Head of caudate nucleus (tissue), 42 donors: Measurements from ENCODE around the gene ST3GAL3.

ENCODE experiments used
- DNase-seq, 42 donors: peaks; one replicate each; pipeline versions ENCODE4 v3.0.0 to v3.0.0-alpha.2; 2020 to 2021; ENCODE audit warnings: mixed read lengths in 7 of 42
- intact Hi-C: fragments of 100-400 bp; cut with DNase I; formaldehyde crosslinking; loops from one replicate; pipeline ENCODE4 v1.15.0; 2022

ST3GAL3 gene

GRCh38 chr1:43883321-43883720 lies 176.0 kb downstream of the ST3GAL3 start:
- intact Hi-C loops: no loop called here
- no peak for DNase-seq

GRCh38 chr1:43885279-43885801 lies 178.0 kb downstream of the ST3GAL3 start:
- no peak for DNase-seq
- intact Hi-C loops: no loop called here

DNA sequence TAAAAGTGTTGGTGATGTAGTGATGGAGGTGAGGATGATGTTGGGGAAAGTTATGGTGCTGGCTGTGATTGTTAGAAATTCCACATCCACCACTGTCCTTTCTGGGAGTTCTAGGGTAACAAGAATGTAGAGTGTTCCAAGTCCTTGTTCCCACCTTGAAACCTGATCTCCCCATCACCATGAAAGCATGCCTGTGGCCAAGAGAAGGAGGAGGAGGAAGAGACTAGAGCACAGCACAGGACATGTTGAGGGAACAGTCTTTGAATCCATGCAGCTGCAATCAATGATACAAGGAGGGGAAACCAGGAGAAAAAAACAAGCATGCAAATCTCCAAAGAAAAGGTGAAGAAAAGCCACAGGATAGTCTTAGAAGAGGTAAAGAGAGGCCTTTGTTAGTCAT lies 180.4 kb downstream of the ST3GAL3 start:
- intact Hi-C loops: no loop called here
- DNase-seq: no peak

- no peak for DNase-seq
- intact Hi-C loops: no loop called here
These were observed 183.5 kb downstream of the ST3GAL3 start for GRCh38 chr1:43890815-43891214.

- intact Hi-C loops: no loop called here
- no peak for DNase-seq
These were observed 185.7 kb downstream of the ST3GAL3 start for GRCh38 chr1:43893006-43893405.

DNA sequence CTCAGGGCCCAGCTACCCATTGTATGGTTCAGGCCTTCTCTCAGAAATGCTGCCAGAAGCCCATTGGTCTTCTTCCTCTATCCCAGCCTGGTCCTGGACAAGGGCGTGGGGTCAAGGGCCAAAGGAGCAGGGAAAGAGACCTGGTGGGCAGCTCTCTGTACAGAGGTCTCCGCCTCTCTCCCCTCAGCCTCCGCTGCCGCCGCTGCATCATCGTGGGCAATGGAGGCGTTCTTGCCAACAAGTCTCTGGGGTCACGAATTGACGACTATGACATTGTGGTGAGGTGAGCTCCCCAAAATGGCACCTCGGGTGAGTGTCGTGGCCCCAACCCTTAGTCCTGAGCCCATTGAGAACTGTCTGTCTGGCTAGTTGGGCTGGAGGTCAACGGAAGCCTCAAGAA lies 191.6 kb downstream of the ST3GAL3 start:
- intact Hi-C loops: no loop called here
- no peak for DNase-seq

GRCh38 chr1:43900386-43900785 lies 193.1 kb downstream of the ST3GAL3 start:
- intact Hi-C loops: no loop called here

DNA sequence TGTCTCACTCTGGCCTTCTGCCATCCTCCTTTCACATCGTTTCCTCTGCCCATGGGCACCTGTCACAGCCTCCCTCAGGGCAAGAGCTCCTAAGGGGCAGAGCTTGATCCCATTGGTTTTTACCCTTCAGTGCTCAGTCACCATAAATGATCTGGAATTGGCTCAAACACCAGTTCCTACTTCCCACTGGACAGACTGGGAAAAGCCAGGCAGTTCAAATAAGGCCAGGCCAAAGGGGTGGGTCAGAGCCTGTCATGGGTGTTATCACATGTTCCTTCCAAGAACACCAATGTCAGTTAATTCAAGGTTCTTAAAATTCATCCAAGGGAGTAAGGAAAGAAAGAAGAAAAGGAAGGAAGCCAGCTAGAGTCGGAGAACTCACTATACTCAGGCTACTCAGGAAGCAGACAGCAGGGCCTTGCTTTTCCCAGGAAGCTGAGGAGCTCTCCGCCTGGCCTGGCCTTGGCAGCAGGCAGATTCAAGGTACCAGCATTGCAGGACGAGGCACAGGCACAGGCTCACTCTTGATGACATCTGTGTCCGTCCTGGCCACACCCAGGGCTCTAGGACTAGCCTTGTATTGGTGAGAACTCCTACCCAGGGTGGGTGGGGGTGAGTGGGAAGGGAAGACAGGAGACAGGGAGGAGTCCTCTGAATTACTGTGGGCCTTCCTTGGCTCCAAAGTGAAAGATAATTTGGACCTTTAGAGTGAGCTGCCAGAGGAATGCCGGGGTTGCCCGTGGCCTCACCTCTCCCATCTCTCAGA lies 194.0 kb downstream of the ST3GAL3 start:
- no peak for DNase-seq
- intact Hi-C loops: no loop called here

More at GRCh38 chr1:43900386-43900785, 193.1 kb downstream of the ST3GAL3 start:
- DNase-seq: no peak

DNA sequence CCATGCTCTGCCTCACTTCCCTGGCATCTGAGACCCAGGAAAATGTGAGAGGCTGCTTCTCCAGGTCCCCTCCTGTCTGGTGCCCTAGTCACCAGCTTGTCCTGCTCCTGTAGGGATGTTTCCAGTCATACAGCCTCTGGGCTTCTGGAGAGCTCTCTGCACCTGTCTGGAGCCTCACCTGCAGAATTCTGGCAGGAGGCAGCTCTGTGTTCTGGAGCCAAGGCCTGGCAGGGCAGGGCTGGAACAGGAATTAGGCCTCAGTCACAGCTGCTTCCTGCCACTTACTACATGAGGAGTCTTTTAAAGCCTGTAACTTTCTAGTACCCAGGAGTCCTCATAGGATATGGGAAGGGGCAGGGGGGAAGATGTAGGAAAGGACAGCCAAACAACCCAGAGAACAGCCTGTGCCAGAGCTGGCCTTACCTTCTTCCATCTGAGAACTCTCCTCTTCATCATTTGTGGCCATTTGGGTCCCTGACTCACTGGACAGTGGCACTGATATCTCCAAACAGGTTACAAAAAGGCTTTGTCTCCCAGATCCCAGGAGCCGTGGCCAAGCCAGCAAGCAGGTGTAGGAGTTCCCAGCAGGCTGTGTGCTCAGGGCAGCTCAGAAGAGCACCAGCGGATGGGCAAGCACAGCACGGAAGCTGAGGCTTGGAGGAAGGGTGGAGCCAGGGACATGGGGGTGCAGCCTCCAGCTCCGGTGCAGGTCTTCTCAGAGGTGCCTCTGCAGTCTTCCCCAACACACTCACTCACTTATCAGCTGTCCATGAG lies 194.9 kb downstream of the ST3GAL3 start:
- DNase-seq: no peak
- intact Hi-C loops: no loop called here

DNA sequence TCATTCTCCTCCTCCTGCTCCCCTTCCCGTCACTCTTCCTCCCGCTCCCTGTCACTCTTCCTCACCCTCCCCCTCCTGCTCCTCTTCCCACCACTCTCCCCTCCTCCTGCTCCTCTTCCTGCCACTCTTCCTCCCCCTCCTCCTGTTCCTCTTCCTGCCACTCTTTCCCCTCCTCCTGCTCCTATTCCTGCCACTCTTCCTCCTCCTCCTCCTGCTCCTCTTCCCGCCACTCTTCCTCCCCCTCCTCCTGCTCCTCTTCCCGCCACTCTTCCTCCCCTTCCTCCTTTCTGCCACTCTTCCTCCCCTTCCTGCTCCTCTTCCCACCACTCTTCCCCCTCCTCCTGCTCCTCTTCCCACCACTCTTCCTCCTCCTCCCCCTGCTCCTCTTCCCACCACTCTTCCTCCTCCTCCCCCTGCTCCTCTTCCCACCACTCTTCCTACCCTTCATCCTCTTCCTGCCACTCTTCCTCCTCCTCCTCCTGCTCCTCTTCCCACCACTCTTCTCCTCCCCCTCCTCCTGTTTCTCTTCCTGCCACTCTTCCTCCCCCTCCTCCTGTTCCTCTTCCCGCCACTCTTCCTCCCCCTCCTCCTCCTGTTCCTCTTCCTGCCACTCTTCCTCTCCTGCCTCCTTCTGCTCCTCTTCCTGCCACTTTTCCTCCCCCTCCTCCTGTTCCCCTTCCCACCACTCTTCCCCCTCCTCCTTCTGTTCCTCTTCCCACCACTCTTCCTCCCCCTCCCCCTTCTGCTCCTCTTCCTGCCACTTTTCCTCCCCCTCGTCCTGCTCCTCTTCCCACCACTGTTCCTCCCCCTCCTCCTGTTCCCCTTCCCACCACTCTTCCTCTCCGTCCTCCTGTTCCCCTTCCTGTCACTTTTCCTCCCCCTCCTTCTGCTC lies 197.6 kb downstream of the ST3GAL3 start:
- intact Hi-C loops: no loop called here

GRCh38 chr1:43908226-43908625 lies 200.9 kb downstream of the ST3GAL3 start:
- intact Hi-C loops: no loop called here
- DNase-seq: no peak

More for the DNA sequence above, 197.6 kb downstream of the ST3GAL3 start:
- DNase-seq: no peak

DNA sequence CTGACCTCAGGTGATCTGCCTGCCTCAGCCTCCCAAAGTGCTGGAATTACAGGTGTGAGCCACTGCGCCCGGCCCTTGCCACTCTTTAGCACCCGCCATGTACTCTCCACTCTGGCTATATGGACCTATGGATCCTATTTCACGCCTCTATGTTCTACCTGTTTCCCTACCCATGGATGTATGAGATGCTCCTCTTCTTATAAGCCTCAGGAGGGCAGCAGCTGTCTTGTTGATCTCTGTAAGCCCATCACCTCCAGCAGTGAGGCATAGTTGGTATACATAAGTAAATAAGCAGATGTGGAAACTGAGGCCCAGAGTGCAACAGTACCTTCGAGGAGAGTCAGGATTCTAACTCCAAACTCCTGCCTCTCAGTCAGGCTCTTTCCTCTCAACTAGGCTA lies 201.5 kb downstream of the ST3GAL3 start:
- intact Hi-C loops: no loop called here
- no peak for DNase-seq

- no peak for DNase-seq
- intact Hi-C loops: no loop called here
These were observed 203.0 kb downstream of the ST3GAL3 start for GRCh38 chr1:43910343-43910742.

DNA sequence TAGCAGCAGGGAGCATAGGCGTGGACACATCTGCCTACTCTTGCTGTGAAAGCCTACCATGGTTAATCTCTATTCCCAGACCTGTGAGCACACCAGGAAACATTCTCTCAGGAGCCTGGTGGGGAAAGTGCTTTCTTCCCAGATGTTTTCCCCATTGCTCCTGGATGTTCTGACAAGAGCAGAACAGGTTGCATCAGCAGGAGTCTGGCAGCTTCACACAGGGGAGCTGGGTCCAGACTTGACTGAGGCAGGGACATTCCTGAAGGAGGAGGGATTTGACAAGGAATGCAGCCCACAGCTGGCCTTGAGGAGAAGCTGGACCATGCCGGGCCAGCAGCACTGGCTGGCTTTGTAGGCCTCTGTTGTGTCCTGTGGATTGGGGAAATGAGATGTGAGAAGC lies 205.3 kb downstream of the ST3GAL3 start:
- no peak for DNase-seq
- intact Hi-C loops: no loop called here

GRCh38 chr1:43913051-43913501 lies 205.7 kb downstream of the ST3GAL3 start:
- DNase-seq: no peak
- intact Hi-C loops: no loop called here

DNA sequence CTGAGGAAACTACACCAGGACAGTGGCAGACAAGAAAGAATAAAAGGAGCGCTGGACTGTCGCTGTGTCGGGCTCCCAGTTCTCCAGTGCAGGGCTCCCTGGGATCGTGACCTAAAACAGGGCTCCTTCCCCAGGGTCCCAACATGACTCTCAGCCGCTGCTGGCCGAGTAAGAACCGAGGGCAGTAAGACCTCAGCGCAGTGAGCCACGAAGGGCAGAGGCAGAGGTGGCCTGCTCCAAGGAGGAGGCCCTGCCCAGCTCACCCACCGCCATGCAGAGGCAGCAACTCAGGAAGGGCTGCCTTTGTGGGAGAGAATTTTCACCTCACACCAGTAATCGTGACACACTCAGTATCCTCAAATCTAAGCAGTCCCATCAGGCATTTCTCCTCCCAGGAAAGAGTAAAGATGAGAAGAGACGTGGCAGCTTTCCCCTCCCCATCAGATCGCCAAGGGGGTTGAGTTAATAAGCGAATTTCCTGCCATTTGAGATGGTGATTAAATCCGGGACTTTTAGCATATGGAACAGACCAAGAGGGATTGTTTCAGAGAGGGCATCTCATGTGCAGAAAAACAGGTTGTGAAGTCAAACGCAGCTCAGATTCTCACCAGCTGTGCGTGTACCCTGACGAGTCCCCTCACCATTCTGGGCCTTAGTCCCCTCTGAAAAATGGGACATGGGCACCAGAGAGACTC lies 206.5 kb downstream of the ST3GAL3 start:
- intact Hi-C loops: no loop called here
- DNase-seq: no peak

DNA sequence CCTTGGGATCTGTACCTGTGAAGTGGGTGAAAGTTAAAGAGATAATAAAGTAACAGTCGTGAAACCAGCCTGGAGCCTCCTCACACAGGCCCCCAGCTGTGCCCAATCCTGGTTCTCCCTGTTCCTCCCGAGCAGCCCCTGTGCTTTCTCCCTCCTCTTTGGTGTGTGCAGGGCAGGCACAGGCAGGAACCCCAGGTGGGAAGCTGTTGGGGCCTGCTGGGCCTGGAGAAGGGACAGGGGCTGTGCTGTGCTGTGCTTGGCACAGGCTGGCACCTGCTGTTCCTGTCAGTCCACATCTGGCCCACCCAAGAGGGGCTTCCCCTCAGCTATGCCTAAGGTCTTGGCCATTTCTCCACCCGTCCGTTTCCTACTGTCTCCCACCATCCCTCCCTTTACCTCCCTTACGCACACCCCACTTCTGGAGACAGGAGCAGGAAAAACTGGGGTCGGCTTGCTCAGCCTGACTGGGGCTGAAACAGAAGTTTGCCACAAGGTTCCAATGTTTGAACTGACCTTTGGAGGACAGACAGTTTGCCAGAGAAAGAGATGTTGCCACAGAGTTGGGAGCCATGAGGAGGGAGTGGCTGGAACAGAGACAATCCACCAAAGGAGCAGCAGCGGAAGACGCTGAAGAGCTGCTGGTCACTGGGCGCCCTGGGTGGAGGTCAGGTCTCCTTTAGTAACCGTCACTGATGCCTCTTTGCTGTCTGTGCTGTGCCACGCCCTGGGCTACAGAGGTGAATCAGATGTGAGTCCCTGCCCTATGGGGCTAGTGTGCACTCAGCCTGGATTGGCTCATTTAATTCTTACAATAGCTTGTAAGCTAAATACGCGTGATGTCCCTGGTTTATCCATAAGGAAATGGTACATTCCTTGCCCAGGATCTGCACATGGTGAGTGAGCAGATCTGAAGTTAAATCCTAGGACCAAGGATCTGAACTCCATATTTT lies 207.5 kb downstream of the ST3GAL3 start:
- intact Hi-C loops: no loop called here
- no peak for DNase-seq

DNA sequence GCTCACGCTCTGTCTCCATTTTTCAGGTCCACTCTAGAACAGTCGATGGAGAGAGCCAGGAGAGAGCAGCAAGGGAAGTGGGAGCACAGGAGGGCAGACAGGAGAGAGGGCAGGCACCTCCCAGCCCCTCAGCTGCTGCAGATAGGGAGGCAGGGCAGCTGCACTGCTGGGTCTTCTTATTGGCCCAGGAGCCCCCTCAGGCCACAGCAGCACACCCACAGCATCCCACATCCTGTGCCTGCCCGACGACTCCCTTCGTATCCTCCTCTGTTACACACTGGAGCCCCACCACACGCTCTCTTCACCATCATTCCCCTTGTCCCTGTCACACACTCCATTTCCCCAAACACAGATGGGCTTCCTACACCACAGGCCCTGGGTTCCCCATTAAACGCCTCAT lies 212.6 kb downstream of the ST3GAL3 start:
- DNase-seq: no peak
- intact Hi-C loops: no loop called here
